Ishikawa (cell line): Measurements from ENCODE around the gene KEAP1.

ENCODE experiments used
- EP300 ChIP-seq: IDR thresholded peaks from 2 replicates; pipeline ENCODE4 v1.6.1; 2012; ENCODE audit warnings: borderline replicate concordance
- RAD21 ChIP-seq: IDR thresholded peaks from 2 replicates; pipeline ENCODE4 v1.6.1; 2012; ENCODE audit warnings: low read depth
- TF ChIP-seq, protein P1 (sequence below): IDR thresholded peaks from 2 replicates; pipeline ENCODE4 v1.6.1; 2012

DNA sequence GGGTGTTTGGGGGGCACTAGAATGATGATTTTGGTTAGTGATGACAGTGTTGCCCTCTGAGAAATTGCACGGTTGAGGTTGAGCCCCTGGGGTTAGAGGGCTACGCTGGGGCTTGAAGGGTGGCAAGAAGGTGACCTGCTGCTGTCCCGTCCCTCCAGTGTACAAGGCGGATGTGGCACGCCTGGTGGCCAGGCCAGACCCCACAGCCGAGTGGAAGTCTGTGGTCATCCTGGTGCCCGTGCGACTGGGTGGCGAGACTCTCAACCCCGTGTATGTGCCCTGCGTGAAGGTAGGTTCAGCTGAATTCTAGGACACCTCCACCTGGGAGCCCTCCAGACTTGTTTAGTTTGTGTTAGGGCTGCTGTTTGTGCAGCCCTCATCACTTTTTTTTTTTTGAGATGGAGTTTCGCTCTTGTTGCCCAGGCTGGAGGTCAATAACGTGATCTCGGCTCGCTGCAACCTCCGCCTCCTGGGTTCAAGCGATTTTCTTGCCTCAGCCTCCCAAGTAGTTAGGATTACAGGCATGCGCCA is 45.7 kb upstream of the KEAP1 start:
- TF ChIP-seq EP300 (no peak), RAD21 (no peak)
- TF ChIP-seq, protein P1, sequence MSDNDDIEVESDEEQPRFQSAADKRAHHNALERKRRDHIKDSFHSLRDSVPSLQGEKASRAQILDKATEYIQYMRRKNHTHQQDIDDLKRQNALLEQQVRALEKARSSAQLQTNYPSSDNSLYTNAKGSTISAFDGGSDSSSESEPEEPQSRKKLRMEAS, result no peak
